GM23338 (cell line): ENCODE data around the gene SEMA3E. TPM values are rescaled to one million over a fixed set of nuclear protein-coding genes. Genes with fewer than 3 reads are reported as not detected.
A peak's percentile ranks its signal among the peaks of the same experiment; 100 is the strongest.
"Not testable (repeated sequence)": the region's sequence is repeated elsewhere in the genome, so short reads cannot be mapped to it uniquely, and the experiment has no call there.

ENCODE experiments used
- ATAC-seq: fragments of 200-7000 bp; cut with Tn5 transposase; 3 replicates; pipeline ENCODE4 v1.9.1; 2020
- DNase-seq: peaks from one replicate; pipeline ENCODE4 v3.0.0-alpha.2; 2015; ENCODE audit warnings: low spot score
- H2AFZ ChIP-seq: fragments of 200-600 bp; sonication (generic); 2 replicates; pipeline ENCODE4 v1.8.0; 2016; ENCODE audit warnings: antibody characterized with exemption, mild to moderate bottlenecking, moderate library complexity
- H3F3A ChIP-seq: fragments of 200-600 bp; sonication (generic); replicated peaks from 2 replicates; pipeline ENCODE4 v1.8.0; 2017; ENCODE audit warnings: antibody characterized with exemption, mixed run types, low read depth
- H3K27ac ChIP-seq: fragments of 200-600 bp; sonication (generic); 2 replicates; pipeline ENCODE4 v1.6.1; 2016; ENCODE audit warnings: low read depth
- H3K27me3 ChIP-seq: fragments of 200-600 bp; sonication (generic); 2 replicates; pipeline ENCODE4 v1.8.0; 2016; ENCODE audit warnings: mild to moderate bottlenecking, mixed run types, moderate library complexity; ENCODE audit not compliant: insufficient read depth
- H3K36me3 ChIP-seq: fragments of 200-600 bp; sonication (generic); 2 replicates; pipeline ENCODE4 v1.8.0; 2016; ENCODE audit warnings: mild to moderate bottlenecking; ENCODE audit not compliant: insufficient read depth
- H3K4me1 ChIP-seq: fragments of 200-600 bp; sonication (generic); 2 replicates; pipeline ENCODE4 v1.8.0; 2016; ENCODE audit warnings: mild to moderate bottlenecking, moderate library complexity; ENCODE audit not compliant: insufficient read depth
- H3K4me2 ChIP-seq: fragments of 200-600 bp; sonication (generic); 2 replicates; pipeline ENCODE4 v1.7.1; 2017; ENCODE audit warnings: mixed run types
- H3K4me3 ChIP-seq: fragments of 200-600 bp; sonication (generic); 2 replicates; pipeline ENCODE4 v1.6.1; 2016; ENCODE audit warnings: mixed run types
- H3K79me2 ChIP-seq: fragments of 200-600 bp; sonication (generic); replicated peaks from 2 replicates; pipeline ENCODE4 v1.8.0; 2017; ENCODE audit warnings: mild to moderate bottlenecking; ENCODE audit not compliant: insufficient read depth
- H3K9me2 ChIP-seq: fragments of 200-600 bp; sonication (generic); 2 replicates; pipeline ENCODE4 v1.8.0; 2017; ENCODE audit not compliant: insufficient read depth
- H4K20me1 ChIP-seq: fragments of 200-600 bp; sonication (generic); replicated peaks from 2 replicates; pipeline ENCODE4 v1.8.0; 2017; ENCODE audit warnings: mild to moderate bottlenecking; ENCODE audit not compliant: insufficient read depth
- H3K27ac Mint-ChIP-seq: 2 replicates; pipeline ENCODE4 v1.8.0; 2020; ENCODE audit warnings: inconsistent platforms, mild to moderate bottlenecking, moderate library complexity, mixed read lengths
- H3K27me3 Mint-ChIP-seq: 3 replicates; pipeline ENCODE4 v1.8.0; 2022; ENCODE audit warnings: low read depth, mild to moderate bottlenecking, moderate library complexity, mixed read lengths, inconsistent platforms; ENCODE audit not compliant: insufficient read depth, poor library complexity
- H3K36me3 Mint-ChIP-seq: 3 replicates; pipeline ENCODE4 v1.8.0; 2021; ENCODE audit warnings: low read depth, mild to moderate bottlenecking, inconsistent platforms, moderate library complexity, mixed read lengths
- H3K4me1 Mint-ChIP-seq: 3 replicates; pipeline ENCODE4 v1.8.0; 2020; ENCODE audit warnings: mild to moderate bottlenecking, inconsistent platforms, mixed read lengths
- H3K4me3 Mint-ChIP-seq: 3 replicates; pipeline ENCODE4 v1.8.0; 2021; ENCODE audit warnings: moderate library complexity, mild to moderate bottlenecking, inconsistent platforms, mixed read lengths
- H3K9me3 Mint-ChIP-seq: 3 replicates; pipeline ENCODE4 v1.8.0; 2020; ENCODE audit warnings: moderate library complexity, mild to moderate bottlenecking, inconsistent platforms, mixed read lengths
- JUNB ChIP-seq: IDR thresholded peaks from one replicate; pipeline ENCODE4 v1.6.1; 2016; ENCODE audit warnings: antibody characterized with exemption; ENCODE audit not compliant: unreplicated experiment
- ZNF331 ChIP-seq: fragments of 250-450 bp; sonication (Bioruptor Pico); IDR thresholded peaks from 2 replicates; pipeline ENCODE4 v1.5.0; 2020; ENCODE audit warnings: low read depth, mild to moderate bottlenecking, moderate library complexity
- polyA plus RNA-seq: library from polyadenylated mRNA; unstranded; fragments of >200 nt; fragmentation: Nextera tagmentation; extraction: Ambion mirVana; gene quantifications from 2 replicates; pipeline ENCODE4 v1.2.1, GENCODE V29; 2016
- total RNA-seq: library from RNA; depleted of rRNA; stranded (reverse); fragments of >200 nt; shearing (Covaris generic); gene quantifications from 2 replicates; pipeline ENCODE4 v1.2.3, GENCODE V29; 2014
- TF ChIP-seq, protein P1 (sequence below): fragments of 250-450 bp; sonication (Bioruptor Pico); IDR thresholded peaks from 2 replicates; pipeline ENCODE4 v1.5.0; 2020; ENCODE audit warnings: mild to moderate bottlenecking, moderate library complexity

The SEMA3E gene
- total and polyA plus RNA-seq, 2 experiments from 2014 or later, result 5.4 to 15.7 TPM

DNA sequence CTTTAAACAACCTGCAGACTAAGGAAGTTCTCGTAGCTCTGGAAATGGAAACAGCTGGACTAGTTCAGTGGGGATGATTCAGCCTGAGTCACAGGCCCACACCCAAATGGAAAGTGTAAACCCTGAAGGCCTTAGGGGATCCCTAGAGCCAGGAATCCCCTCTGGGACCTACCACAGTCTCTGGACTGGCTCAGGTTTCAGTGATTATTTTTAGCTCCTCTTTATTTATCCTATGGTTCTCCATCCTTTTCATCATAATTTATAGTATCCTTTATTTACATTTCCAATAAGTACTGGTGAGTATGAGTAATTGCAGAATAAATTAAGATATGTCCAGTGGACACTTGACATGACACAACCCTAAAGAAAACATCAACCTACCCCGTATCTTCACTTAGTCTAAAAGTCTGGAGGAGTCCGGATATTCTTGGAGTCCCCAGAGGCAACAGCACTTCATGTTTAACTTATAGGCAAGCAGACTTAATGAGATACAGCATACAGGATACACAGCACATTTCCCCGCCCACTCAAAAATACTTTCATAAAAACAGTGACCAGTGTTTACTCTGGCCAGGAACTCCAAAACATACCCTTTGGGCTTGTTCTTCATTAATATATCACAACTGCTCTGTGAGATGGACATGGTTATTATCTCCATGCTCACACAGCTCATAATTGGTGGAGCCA is 28.4 kb upstream of the SEMA3E start (continued):
- TF ChIP-seq, protein P1, sequence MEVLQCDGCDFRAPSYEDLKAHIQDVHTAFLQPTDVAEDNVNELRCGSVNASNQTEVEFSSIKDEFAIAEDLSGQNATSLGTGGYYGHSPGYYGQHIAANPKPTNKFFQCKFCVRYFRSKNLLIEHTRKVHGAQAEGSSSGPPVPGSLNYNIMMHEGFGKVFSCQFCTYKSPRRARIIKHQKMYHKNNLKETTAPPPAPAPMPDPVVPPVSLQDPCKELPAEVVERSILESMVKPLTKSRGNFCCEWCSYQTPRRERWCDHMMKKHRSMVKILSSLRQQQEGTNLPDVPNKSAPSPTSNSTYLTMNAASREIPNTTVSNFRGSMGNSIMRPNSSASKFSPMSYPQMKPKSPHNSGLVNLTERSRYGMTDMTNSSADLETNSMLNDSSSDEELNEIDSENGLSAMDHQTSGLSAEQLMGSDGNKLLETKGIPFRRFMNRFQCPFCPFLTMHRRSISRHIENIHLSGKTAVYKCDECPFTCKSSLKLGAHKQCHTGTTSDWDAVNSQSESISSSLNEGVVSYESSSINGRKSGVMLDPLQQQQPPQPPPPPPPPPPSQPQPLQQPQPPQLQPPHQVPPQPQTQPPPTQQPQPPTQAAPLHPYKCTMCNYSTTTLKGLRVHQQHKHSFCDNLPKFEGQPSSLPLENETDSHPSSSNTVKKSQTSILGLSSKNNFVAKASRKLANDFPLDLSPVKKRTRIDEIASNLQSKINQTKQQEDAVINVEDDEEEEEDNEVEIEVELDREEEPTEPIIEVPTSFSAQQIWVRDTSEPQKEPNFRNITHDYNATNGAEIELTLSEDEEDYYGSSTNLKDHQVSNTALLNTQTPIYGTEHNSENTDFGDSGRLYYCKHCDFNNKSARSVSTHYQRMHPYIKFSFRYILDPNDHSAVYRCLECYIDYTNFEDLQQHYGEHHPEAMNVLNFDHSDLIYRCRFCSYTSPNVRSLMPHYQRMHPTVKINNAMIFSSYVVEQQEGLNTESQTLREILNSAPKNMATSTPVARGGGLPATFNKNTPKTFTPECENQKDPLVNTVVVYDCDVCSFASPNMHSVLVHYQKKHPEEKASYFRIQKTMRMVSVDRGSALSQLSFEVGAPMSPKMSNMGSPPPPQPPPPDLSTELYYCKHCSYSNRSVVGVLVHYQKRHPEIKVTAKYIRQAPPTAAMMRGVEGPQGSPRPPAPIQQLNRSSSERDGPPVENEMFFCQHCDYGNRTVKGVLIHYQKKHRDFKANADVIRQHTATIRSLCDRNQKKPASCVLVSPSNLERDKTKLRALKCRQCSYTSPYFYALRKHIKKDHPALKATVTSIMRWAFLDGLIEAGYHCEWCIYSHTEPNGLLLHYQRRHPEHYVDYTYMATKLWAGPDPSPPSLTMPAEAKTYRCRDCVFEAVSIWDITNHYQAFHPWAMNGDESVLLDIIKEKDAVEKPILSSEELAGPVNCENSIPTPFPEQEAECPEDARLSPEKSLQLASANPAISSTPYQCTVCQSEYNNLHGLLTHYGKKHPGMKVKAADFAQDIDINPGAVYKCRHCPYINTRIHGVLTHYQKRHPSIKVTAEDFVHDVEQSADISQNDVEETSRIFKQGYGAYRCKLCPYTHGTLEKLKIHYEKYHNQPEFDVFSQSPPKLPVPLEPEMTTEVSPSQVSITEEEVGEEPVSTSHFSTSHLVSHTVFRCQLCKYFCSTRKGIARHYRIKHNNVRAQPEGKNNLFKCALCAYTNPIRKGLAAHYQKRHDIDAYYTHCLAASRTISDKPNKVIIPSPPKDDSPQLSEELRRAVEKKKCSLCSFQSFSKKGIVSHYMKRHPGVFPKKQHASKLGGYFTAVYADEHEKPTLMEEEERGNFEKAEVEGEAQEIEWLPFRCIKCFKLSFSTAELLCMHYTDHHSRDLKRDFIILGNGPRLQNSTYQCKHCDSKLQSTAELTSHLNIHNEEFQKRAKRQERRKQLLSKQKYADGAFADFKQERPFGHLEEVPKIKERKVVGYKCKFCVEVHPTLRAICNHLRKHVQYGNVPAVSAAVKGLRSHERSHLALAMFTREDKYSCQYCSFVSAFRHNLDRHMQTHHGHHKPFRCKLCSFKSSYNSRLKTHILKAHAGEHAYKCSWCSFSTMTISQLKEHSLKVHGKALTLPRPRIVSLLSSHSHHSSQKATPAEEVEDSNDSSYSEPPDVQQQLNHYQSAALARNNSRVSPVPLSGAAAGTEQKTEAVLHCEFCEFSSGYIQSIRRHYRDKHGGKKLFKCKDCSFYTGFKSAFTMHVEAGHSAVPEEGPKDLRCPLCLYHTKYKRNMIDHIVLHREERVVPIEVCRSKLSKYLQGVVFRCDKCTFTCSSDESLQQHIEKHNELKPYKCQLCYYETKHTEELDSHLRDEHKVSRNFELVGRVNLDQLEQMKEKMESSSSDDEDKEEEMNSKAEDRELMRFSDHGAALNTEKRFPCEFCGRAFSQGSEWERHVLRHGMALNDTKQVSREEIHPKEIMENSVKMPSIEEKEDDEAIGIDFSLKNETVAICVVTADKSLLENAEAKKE (CRISPR knock-in tag), result no peak

DNA sequence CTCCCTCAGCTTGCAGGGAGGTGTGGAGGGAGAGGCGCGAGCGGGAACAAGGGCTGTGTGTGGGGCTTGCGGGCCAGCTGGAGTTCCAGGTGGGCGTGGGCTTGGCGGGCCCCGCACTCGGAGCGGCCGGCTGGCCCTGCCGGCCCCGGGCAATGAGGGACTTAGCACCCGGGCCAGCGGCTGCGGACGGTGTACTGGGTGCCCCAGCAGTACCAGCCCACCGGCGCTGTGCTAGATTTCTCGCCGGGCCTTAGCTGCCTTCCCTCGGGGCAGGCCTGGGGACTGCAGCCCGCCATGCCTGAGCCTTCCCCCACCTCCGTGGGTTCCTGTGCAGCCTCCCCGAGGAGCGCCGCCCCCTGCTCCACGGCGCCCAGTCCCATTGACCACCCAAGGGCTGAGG is 24.4 kb upstream of the SEMA3E start:
- not testable (repeated sequence) for H3K36me3 Mint-ChIP-seq, H3K27ac ChIP-seq, H3K9me3 Mint-ChIP-seq, H3K79me2 ChIP-seq, H3K36me3 ChIP-seq, DNase-seq, H3K27me3 ChIP-seq, ATAC-seq, H3K27me3 Mint-ChIP-seq, H3F3A ChIP-seq, H3K27ac Mint-ChIP-seq, H2AFZ ChIP-seq, H3K4me3 Mint-ChIP-seq, H3K4me3 ChIP-seq, H4K20me1 ChIP-seq, H3K4me2 ChIP-seq, H3K9me2 ChIP-seq
- peaks cover 43% of the 10 kb centered on the region for H3K4me1 Mint-ChIP-seq
- peaks cover 32% of the 10 kb centered on the region for H3K4me1 ChIP-seq

DNA sequence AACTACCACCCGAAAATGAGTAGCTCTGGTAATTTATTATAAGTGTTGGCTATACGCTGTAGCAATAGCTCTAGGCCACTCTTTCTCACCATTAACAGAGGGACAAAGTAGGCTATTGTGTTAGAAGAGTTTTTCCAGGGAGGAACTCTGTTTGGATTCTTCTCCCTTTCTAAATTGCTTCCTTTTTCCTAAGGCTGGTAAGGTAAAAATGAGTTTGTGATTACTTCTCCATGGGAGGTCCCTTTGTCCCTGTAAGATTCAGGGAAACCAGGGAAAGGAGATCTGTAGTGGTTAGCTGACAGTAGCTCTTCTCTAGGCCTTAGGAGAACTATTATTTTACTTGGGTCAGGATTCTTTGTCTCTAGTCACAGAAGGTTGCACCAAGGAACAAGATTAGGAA is 23.2 kb upstream of the SEMA3E start:
- H3K27me3 ChIP-seq, result no peaks in the 10 kb centered on the region
- H3K4me2 ChIP-seq, result no peak overlapping the region
- H4K20me1 ChIP-seq, result no peaks in the 10 kb centered on the region
- H3F3A ChIP-seq, result no peaks in the 10 kb centered on the region
- ATAC-seq (peak; percentile 83), DNase-seq (peak; percentile 59)
- Mint-ChIP-seq H3K4me1 (peaks cover 34% of the 10 kb centered on the region), H3K27ac (peak overlapping the region; percentile 50; the same call in 1 of the 2 replicates), H3K9me3 (peaks cover 7% of the 10 kb centered on the region; the same call in 1 of the 3 replicates), H3K27me3 (no peaks in the 10 kb centered on the region), H3K36me3 (no peaks in the 10 kb centered on the region; the same call in 2 of the 3 replicates), H3K4me3 (no peak overlapping the region; the same call in 2 of the 3 replicates)
- H3K4me3 ChIP-seq, result no peak overlapping the region
- no peaks in the 10 kb centered on the region for H3K36me3 ChIP-seq
- H3K79me2 ChIP-seq, result no peaks in the 10 kb centered on the region
- no peaks in the 10 kb centered on the region for H3K9me2 ChIP-seq
- H2AFZ ChIP-seq, result no peak overlapping the region
- peak overlapping the region; percentile 71 for H3K27ac ChIP-seq
- H3K4me1 ChIP-seq, result peaks cover 29% of the 10 kb centered on the region
- no peak for TF ChIP-seq JUNB
- no peak for TF ChIP-seq ZNF331 (CRISPR knock-in tag)
- TF ChIP-seq, protein P1 (CRISPR knock-in tag), result peak; percentile 82
